HCT116 (cell line): ENCODE measurements around the gene DNAJB13.

Source experiments
- CEBPB ChIP-seq: IDR thresholded peaks from 2 replicates; pipeline ENCODE4 v1.6.1; 2012; ENCODE audit warnings: low read depth
- CTCF ChIP-seq, 3 experiments: fragments of 200-600 bp in 1 of 3; sonication (generic) in 1 of 3; IDR thresholded peaks in 2 of 3; conservative IDR thresholded peaks in 1 of 3; 2 replicates each; pipeline ENCODE4 v1.5.1; 2012 to 2017; ENCODE audit warnings: low read depth in 2 of 3, low read length in 2 of 3, antibody characterized with exemption in 1 of 3, borderline replicate concordance in 1 of 3, control low read depth in 1 of 3, mild to moderate bottlenecking in 1 of 3, mixed read lengths in 1 of 3, mixed run types in 1 of 3, moderate library complexity in 1 of 3; ENCODE audit not compliant: insufficient read depth in 1 of 3
- EZH2 ChIP-seq: fragments of 200-600 bp; sonication (generic); IDR thresholded peaks from 2 replicates; pipeline ENCODE4 v1.6.1; 2017; ENCODE audit warnings: antibody characterized with exemption, mixed run types
- EZH2phosphoT487 ChIP-seq: fragments of 200-600 bp; IDR thresholded peaks from 2 replicates; pipeline ENCODE4 v1.6.1; 2018; ENCODE audit warnings: antibody characterized with exemption, borderline replicate concordance
- JUND ChIP-seq: IDR thresholded peaks from 2 replicates; pipeline ENCODE4 v1.6.1; 2012
- POLR2A ChIP-seq: IDR thresholded peaks from 2 replicates; pipeline ENCODE4 v1.7.0; 2011; ENCODE audit warnings: borderline replicate concordance; ENCODE audit not compliant: insufficient read depth, insufficient read length; ENCODE audit errors: extremely low read depth
- POLR2AphosphoS5 ChIP-seq: IDR thresholded peaks from 2 replicates; pipeline ENCODE4 v1.6.1; 2011; ENCODE audit warnings: mild to moderate bottlenecking, low read depth, low read length, moderate library complexity
- RAD21 ChIP-seq: IDR thresholded peaks from 2 replicates; pipeline ENCODE4 v1.6.1; 2012; ENCODE audit warnings: low read depth, mild to moderate bottlenecking
- REST ChIP-seq: IDR thresholded peaks from 2 replicates; pipeline ENCODE4 v1.6.1; 2012; ENCODE audit warnings: low read depth
- ZBTB33 ChIP-seq: IDR thresholded peaks from 2 replicates; pipeline ENCODE4 v1.6.1; 2011; ENCODE audit warnings: mild to moderate bottlenecking, low read length, moderate library complexity; ENCODE audit not compliant: insufficient replicate concordance; ENCODE audit errors: extremely low read depth
- ZNF274 ChIP-seq: fragments of 200-500 bp; sonication (Bioruptor generic); IDR thresholded peaks from 2 replicates; pipeline ENCODE4 v1.6.1; 2014; ENCODE audit warnings: mild to moderate bottlenecking, low read depth, low read length, inconsistent platforms

- TF ChIP-seq CTCF (IDR thresholded peaks at IDR 0.05 in 2 of 3, conservative IDR thresholded peaks at IDR 0.05 in 1 of 3; ENCODE audit: borderline replicate concordance in 1 of 3, insufficient read depth in 1 of 3, low read depth in 2 of 3, low read length in 2 of 3) (peak in 2 of 3 experiments; percentile 13 to 21; a peak in 2 of 6 replicates), RAD21 (0 out of 2 replicates have a peak, but pooled peaks have one; percentile 30), ZBTB33 (no peak), REST (no peak), POLR2AphosphoS5 (no peak), EZH2 (no peak), POLR2A (no peak), CEBPB (no peak), EZH2phosphoT487 (no peak), ZNF274 (no peak), JUND (no peak)
Measured at GRCh38 chr11:73989156-73989555, 38.3 kb downstream of the DNAJB13 start.
